Caco-2 (cell line): ENCODE data around the gene ECPAS. TPM values are rescaled to one million over a fixed set of nuclear protein-coding genes. Genes with fewer than 3 reads are reported as not detected.

ENCODE experiments used
- BruUV-seq: library from RNA; stranded (reverse); fragments of 400-500 nt; replicated peaks from 2 replicates; lab custom pipeline; 2021; lab: Mats Ljungman, UMichigan
- CTCF ChIA-PET: fragments of 300-600 bp; sonication (Branson Sonifier 250); formaldehyde crosslinking; loops from one replicate; lab custom pipeline; 2022; ENCODE audit warnings: antibody characterized with exemption; lab: Charles Lee
- POLR2A ChIA-PET: fragments of 300-600 bp; sonication (Branson Sonifier 250); formaldehyde crosslinking; loops from one replicate; lab custom pipeline; 2022; ENCODE audit warnings: antibody characterized with exemption; lab: Charles Lee
- DNase-seq, 2 experiments: peaks; one replicate each; pipeline versions ENCODE4 v3.0.0 to v3.0.0-alpha.2; 2020 to 2022
- H3K27me3 ChIP-seq: replicated peaks from 2 replicates; pipeline ENCODE4 v1.6.0; 2011; ENCODE audit warnings: low read length; ENCODE audit not compliant: control insufficient read depth, insufficient read depth
- H3K36me3 ChIP-seq: 2 replicates; pipeline ENCODE4 v1.5.1; 2011; ENCODE audit warnings: low read length; ENCODE audit not compliant: control insufficient read depth, insufficient read depth
- H3K4me1 ChIP-seq: fragments of 250-450 bp; sonication (Bioruptor Pico); 2 replicates; pipeline ENCODE4 v1.5.1; 2020; ENCODE audit warnings: mild to moderate bottlenecking
- H3K4me3 ChIP-seq: 2 replicates; pipeline ENCODE4 v1.5.1; 2011; ENCODE audit warnings: low read depth, mild to moderate bottlenecking, control low read depth, low read length
- H3K9me3 ChIP-seq: fragments of 250-450 bp; sonication (Bioruptor Pico); 2 replicates; pipeline ENCODE4 v1.5.1; 2020; ENCODE audit warnings: mild to moderate bottlenecking, moderate library complexity
- H3K27ac Mint-ChIP-seq: one replicate; pipeline ENCODE4 v1.8.0; 2022; ENCODE audit warnings: mixed read lengths; ENCODE audit not compliant: unreplicated experiment
- H3K27me3 Mint-ChIP-seq: one replicate; pipeline ENCODE4 v1.8.0; 2022; ENCODE audit warnings: mixed read lengths; ENCODE audit not compliant: insufficient read depth, unreplicated experiment
- H3K36me3 Mint-ChIP-seq: one replicate; pipeline ENCODE4 v1.8.0; 2022; ENCODE audit warnings: mild to moderate bottlenecking, mixed read lengths; ENCODE audit not compliant: insufficient read depth, unreplicated experiment
- H3K4me1 Mint-ChIP-seq: one replicate; pipeline ENCODE4 v1.8.0; 2022; ENCODE audit warnings: low read depth, mixed read lengths; ENCODE audit not compliant: unreplicated experiment
- H3K4me3 Mint-ChIP-seq: one replicate; pipeline ENCODE4 v1.8.0; 2022; ENCODE audit warnings: mild to moderate bottlenecking, moderate library complexity, mixed read lengths; ENCODE audit not compliant: unreplicated experiment
- H3K9me3 Mint-ChIP-seq: one replicate; pipeline ENCODE4 v1.8.0; 2022; ENCODE audit warnings: mixed read lengths; ENCODE audit not compliant: unreplicated experiment
- intact Hi-C: fragments of 100-400 bp; cut with micrococcal nuclease; formaldehyde crosslinking; loops from one replicate; pipeline ENCODE4 v1.10.0; 2022; ENCODE audit not compliant: unreplicated experiment
- total RNA-seq: library from RNA; stranded (reverse); gene quantifications from 2 replicates; pipeline ENCODE4 v1.2.3, GENCODE V29; 2022
- TF ChIP-seq, protein P1 (sequence below), 2 experiments: fragments of 200-600 bp in 1 of 2; IDR thresholded peaks; 1 replicate in 1 of 2; 2 replicates in 1 of 2; pipeline versions ENCODE4 v1.5.1 to v1.8.0; 2011 to 2022; ENCODE audit warnings: antibody characterized with exemption in 1 of 2, control low read depth in 1 of 2, inconsistent platforms in 1 of 2, low read depth in 1 of 2, low read length in 1 of 2, mild to moderate bottlenecking in 1 of 2, moderate library complexity in 1 of 2; ENCODE audit not compliant: insufficient read depth in 1 of 2, severe bottlenecking in 1 of 2, unreplicated experiment in 1 of 2

Gene ECPAS
- total RNA-seq, 1 experiment from 2014 or later, result 77.0 TPM

DNA sequence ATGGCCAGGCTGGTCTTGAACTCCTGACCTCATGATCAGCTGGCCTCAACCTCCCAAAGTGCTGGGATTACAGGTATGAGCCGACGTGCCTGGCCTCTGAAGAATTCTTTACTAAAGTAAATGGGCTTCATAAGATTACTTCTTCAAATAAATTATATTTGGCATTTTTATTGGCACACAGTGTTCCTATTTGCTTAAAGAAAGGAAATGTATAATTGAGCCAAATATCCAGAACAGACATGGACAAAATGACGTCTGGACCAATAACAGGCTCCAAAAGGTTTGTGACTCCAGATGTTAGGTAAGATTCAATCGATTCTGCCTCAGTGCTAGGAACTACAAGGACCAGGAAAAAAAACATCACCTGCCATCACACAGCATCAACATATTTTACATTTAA, 40.7 kb downstream of the ECPAS start:
- CTCF ChIA-PET, result no interaction called here
- H3K36me3 ChIP-seq, result no peaks in the 10 kb centered on the region

DNA sequence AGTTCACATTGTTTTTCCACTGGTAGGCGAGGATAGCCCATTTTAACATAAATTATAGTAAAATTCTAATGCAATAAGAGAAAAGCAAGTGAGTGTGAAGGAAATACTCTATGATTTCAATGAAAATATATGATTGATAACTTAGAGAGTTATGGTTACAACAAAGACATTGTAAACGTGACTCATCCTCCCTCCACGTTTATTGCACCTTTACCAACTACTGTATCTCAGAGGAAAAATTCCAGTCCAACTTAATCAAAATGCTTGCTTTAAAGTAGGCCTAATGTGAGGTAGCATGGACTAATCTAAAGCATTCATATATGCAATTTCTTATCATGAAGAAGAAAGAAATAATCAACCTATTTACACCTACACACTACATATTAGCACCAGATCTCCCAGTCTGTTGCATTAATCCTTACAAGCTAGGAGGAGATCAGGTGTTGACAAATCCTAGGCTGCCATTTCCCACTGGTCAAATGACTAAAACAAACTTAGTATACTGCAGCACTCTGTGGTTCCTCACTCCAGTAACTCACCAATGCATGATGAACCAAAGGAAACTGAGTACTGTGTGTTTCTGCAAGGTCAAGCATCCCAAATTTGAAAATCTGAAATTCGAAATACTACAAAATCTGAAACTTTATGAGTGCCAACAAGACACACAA, 41.7 kb downstream of the ECPAS start:
- no TSS peak for BruUV-seq
- H3K36me3 Mint-ChIP-seq, result peaks cover 64% of the 10 kb centered on the region
- no peaks in the 10 kb centered on the region for H3K27me3 Mint-ChIP-seq

More for the DNA sequence above, 40.7 kb downstream of the ECPAS start:
- TF ChIP-seq, protein P1, sequence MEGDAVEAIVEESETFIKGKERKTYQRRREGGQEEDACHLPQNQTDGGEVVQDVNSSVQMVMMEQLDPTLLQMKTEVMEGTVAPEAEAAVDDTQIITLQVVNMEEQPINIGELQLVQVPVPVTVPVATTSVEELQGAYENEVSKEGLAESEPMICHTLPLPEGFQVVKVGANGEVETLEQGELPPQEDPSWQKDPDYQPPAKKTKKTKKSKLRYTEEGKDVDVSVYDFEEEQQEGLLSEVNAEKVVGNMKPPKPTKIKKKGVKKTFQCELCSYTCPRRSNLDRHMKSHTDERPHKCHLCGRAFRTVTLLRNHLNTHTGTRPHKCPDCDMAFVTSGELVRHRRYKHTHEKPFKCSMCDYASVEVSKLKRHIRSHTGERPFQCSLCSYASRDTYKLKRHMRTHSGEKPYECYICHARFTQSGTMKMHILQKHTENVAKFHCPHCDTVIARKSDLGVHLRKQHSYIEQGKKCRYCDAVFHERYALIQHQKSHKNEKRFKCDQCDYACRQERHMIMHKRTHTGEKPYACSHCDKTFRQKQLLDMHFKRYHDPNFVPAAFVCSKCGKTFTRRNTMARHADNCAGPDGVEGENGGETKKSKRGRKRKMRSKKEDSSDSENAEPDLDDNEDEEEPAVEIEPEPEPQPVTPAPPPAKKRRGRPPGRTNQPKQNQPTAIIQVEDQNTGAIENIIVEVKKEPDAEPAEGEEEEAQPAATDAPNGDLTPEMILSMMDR (IDR thresholded peaks at IDR 0.05; ENCODE audit: insufficient read depth in 1 of 2, low read depth in 1 of 2, low read length in 1 of 2, severe bottlenecking in 1 of 2, unreplicated experiment in 1 of 2), result no peak
- Histone ChIP-seq H3K9me3 (no peaks in the 10 kb centered on the region), H3K4me1 (peaks cover 10% of the 10 kb centered on the region), H3K4me3 (no peak overlapping the region), H3K27me3 (no peaks in the 10 kb centered on the region)
- Mint-ChIP-seq H3K4me3 (no peak overlapping the region), H3K4me1 (no peaks in the 10 kb centered on the region), H3K9me3 (no peaks in the 10 kb centered on the region), H3K36me3 (peaks cover 61% of the 10 kb centered on the region), H3K27ac (no peak overlapping the region), H3K27me3 (no peaks in the 10 kb centered on the region)
- no TSS peak for BruUV-seq
- intact Hi-C loops, result loop anchor here (5.0 kb wide), 1 partner anchor 39 kb away; the partner anchor contains the start of gene ECPAS
- POLR2A ChIA-PET, result interaction anchor here (0.6 kb wide), 1 partner anchor 16 kb away, joined by 3 read pairs; no protein-coding TSS in a partner anchor
- no peak for DNase-seq

DNA sequence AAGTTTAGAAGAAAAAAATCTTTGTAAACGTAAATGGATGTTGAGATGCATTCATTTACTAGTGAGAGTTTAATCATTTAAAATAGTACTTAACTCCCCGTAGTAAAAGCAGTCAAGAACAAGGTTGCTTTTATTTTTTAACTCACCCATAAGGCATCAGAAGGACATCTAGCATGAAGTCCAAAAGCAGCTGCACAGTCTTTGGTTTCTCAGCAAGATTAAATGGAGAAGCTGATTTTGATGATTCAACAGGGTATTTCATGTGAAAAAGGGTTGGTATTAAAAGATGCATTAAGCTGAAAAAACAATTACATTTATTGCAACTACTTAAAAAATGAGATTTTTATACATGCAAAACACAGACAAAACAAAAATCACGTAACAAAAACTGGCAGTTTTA, 44.0 kb downstream of the ECPAS start:
- Histone ChIP-seq H3K4me1 (no peaks in the 10 kb centered on the region; the same call in 1 of the 2 replicates), H3K36me3 (no peaks in the 10 kb centered on the region), H3K9me3 (no peaks in the 10 kb centered on the region), H3K27me3 (no peaks in the 10 kb centered on the region), H3K4me3 (no peak overlapping the region)
- BruUV-seq, result no TSS peak
- ChIA-PET POLR2A (no interaction called here), CTCF (no interaction called here)
- Mint-ChIP-seq H3K27ac (no peak overlapping the region), H3K9me3 (no peaks in the 10 kb centered on the region), H3K27me3 (no peaks in the 10 kb centered on the region), H3K4me1 (no peaks in the 10 kb centered on the region), H3K4me3 (no peak overlapping the region), H3K36me3 (peaks cover 62% of the 10 kb centered on the region)
- TF ChIP-seq, protein P1 (IDR thresholded peaks at IDR 0.05; ENCODE audit: insufficient read depth in 1 of 2, low read depth in 1 of 2, low read length in 1 of 2, severe bottlenecking in 1 of 2, unreplicated experiment in 1 of 2), result no peak
- intact Hi-C loops, result loop anchor here (5.0 kb wide), 1 partner anchor 42 kb away; the partner anchor contains the start of gene ECPAS
- DNase-seq, result no peak

More for the DNA sequence above, 41.7 kb downstream of the ECPAS start:
- CTCF ChIA-PET, result no interaction called here
- TF ChIP-seq, protein P1 (IDR thresholded peaks at IDR 0.05; ENCODE audit: insufficient read depth in 1 of 2, low read depth in 1 of 2, low read length in 1 of 2, severe bottlenecking in 1 of 2, unreplicated experiment in 1 of 2), result no peak
- Histone ChIP-seq H3K9me3 (no peaks in the 10 kb centered on the region), H3K36me3 (no peaks in the 10 kb centered on the region), H3K4me1 (peaks cover 3% of the 10 kb centered on the region), H3K4me3 (no peak overlapping the region), H3K27me3 (no peaks in the 10 kb centered on the region)
- Mint-ChIP-seq H3K4me3 (no peak overlapping the region), H3K4me1 (no peaks in the 10 kb centered on the region), H3K27ac (no peak overlapping the region), H3K9me3 (no peaks in the 10 kb centered on the region)
- intact Hi-C loops, result loop anchor here (5.0 kb wide), 1 partner anchor 40 kb away; the partner anchor contains the start of gene ECPAS
- DNase-seq, result no peak
- POLR2A ChIA-PET, result no interaction called here
